B cell (primary cell): Measurements from ENCODE around the gene EMP2. TPM values are rescaled to one million over a fixed set of nuclear protein-coding genes. Genes with fewer than 3 reads are reported as not detected.

Experiments
- ATAC-seq: fragments of 200-7000 bp; cut with Tn5 transposase; one replicate; pipeline ENCODE4 v1.10.0; 2021; ENCODE audit warnings: low read depth, mild to moderate bottlenecking, moderate number of reproducible peaks, moderate library complexity
- CTCF ChIA-PET: fragments of 350-600 bp; sonication (Branson Sonifier 250); formaldehyde crosslinking; loops from one replicate; lab custom pipeline; 2021; ENCODE audit warnings: antibody characterized with exemption, inconsistent platforms; lab: Charles Lee
- POLR2A ChIA-PET: fragments of 350-600 bp; sonication (Branson Sonifier 250); formaldehyde crosslinking; loops from one replicate; lab custom pipeline; 2021; ENCODE audit warnings: antibody characterized with exemption; lab: Charles Lee
- DNase-seq: peaks from one replicate; pipeline ENCODE4 v3.0.0; 2013
- H2AFZ ChIP-seq: 2 replicates; pipeline ENCODE4 v1.6.1; 2012; ENCODE audit warnings: mild to moderate bottlenecking, low read depth, low read length; ENCODE audit not compliant: insufficient read depth, poor library complexity, severe bottlenecking
- H3K27ac ChIP-seq, 2 donors: 1 replicate in 1 of 2; 2 replicates in 1 of 2; pipeline ENCODE4 v1.5.1; 2012 to 2013; ENCODE audit warnings: low read length in 2 of 2, mild to moderate bottlenecking in 2 of 2, moderate library complexity in 1 of 2
- H3K27me3 ChIP-seq, 4 experiments: fragments of 200-600 bp in 1 of 4; sonication (generic) in 1 of 4; replicated peaks in 1 of 4; 1 replicate in 2 of 4; 2 replicates in 2 of 4; pipeline versions ENCODE4 v1.6.1 to v1.7.0; 2013 to 2016; ENCODE audit warnings: low read length in 3 of 4, mild to moderate bottlenecking in 2 of 4, mixed read lengths in 1 of 4, moderate library complexity in 1 of 4; ENCODE audit not compliant: insufficient read depth in 4 of 4, control insufficient read depth in 3 of 4; ENCODE audit errors: control extremely low read depth in 1 of 4
- H3K36me3 ChIP-seq, 2 experiments: replicated peaks in 1 of 2; 1 replicate in 1 of 2; 2 replicates in 1 of 2; pipeline versions ENCODE4 v1.6.1 to v1.7.1; 2013; ENCODE audit warnings: low read length in 1 of 2; ENCODE audit not compliant: insufficient read depth in 2 of 2, control insufficient read depth in 1 of 2; ENCODE audit errors: control extremely low read depth in 1 of 2, extremely low read depth in 1 of 2
- H3K4me1 ChIP-seq, 2 donors: fragments of 200-600 bp in 1 of 2; sonication (generic) in 1 of 2; 1 replicate in 1 of 2; 2 replicates in 1 of 2; pipeline versions ENCODE4 v1.5.1 to v1.6.1; 2013 to 2017; ENCODE audit warnings: low read length in 2 of 2; ENCODE audit not compliant: control insufficient read depth in 2 of 2, insufficient read depth in 2 of 2
- H3K4me2 ChIP-seq: replicated peaks from 2 replicates; pipeline ENCODE3; 2012; ENCODE audit warnings: mild to moderate bottlenecking, low read depth, low read length; ENCODE audit not compliant: poor library complexity, severe bottlenecking
- H3K4me3 ChIP-seq, 5 experiments: fragments of 200-600 bp in 1 of 5; sonication (generic) in 1 of 5; 1 replicate in 3 of 5; 2 replicates in 2 of 5; pipeline versions ENCODE4 v1.5.1 to v1.7.0; 2011 to 2016; ENCODE audit warnings: low read length in 4 of 5, mild to moderate bottlenecking in 4 of 5, low read depth in 2 of 5, control low read depth in 1 of 5, moderate library complexity in 1 of 5; ENCODE audit not compliant: insufficient read depth in 1 of 5; ENCODE audit errors: control extremely low read depth in 1 of 5, extremely low read depth in 1 of 5
- H3K79me2 ChIP-seq: fragments of 200-600 bp; sonication (generic); one replicate; pipeline ENCODE4 v1.6.0; 2016; ENCODE audit warnings: low read length; ENCODE audit not compliant: control insufficient read depth, insufficient read depth
- H3K9ac ChIP-seq: fragments of 200-600 bp; sonication (generic); 2 replicates; pipeline ENCODE4 v1.6.1; 2017; ENCODE audit warnings: mild to moderate bottlenecking, low read length, moderate library complexity
- H3K9me3 ChIP-seq, 3 donors: one replicate each; pipeline versions ENCODE4 v1.6.1 to v1.7.1; 2013; ENCODE audit warnings: low read length in 2 of 3; ENCODE audit not compliant: control insufficient read depth in 2 of 3, insufficient read depth in 1 of 3; ENCODE audit errors: control extremely low read depth in 1 of 3
- H4K20me1 ChIP-seq: 2 replicates; pipeline ENCODE4 v1.6.0; 2012; ENCODE audit warnings: mild to moderate bottlenecking, low read length; ENCODE audit not compliant: insufficient read depth, control insufficient read depth, poor library complexity, severe bottlenecking
- H3K27ac Mint-ChIP-seq: one replicate; pipeline ENCODE4 v1.8.0; 2021; ENCODE audit warnings: mixed read lengths
- H3K27me3 Mint-ChIP-seq: one replicate; pipeline ENCODE4 v1.8.0; 2021; ENCODE audit warnings: mixed read lengths
- H3K4me1 Mint-ChIP-seq: one replicate; pipeline ENCODE4 v1.8.0; 2021; ENCODE audit warnings: mixed read lengths
- H3K4me3 Mint-ChIP-seq: one replicate; pipeline ENCODE4 v1.8.0; 2021; ENCODE audit warnings: mixed read lengths
- H3K9me3 Mint-ChIP-seq: one replicate; pipeline ENCODE4 v1.8.0; 2022; ENCODE audit warnings: mixed read lengths; ENCODE audit not compliant: insufficient read depth
- CTCF ChIP-seq: fragments of 200-600 bp; IDR thresholded peaks from one replicate; pipeline ENCODE4 v1.8.0; 2022; ENCODE audit warnings: antibody characterized with exemption, mild to moderate bottlenecking
- EZH2 ChIP-seq: IDR thresholded peaks from 2 replicates; pipeline ENCODE4 v1.6.1; 2012; ENCODE audit warnings: borderline replicate concordance, low read depth, mild to moderate bottlenecking, moderate library complexity, low read length; ENCODE audit not compliant: insufficient read depth, poor library complexity, severe bottlenecking
- WGBS: methylation state at CpG from one replicate; pipeline ENCODE4 v1.1.5; 2013; ENCODE audit warnings: missing lambda C conversion rate; ENCODE audit not compliant: insufficient coverage; 5-methylcytosine and 5-hydroxymethylcytosine counted together
- intact Hi-C: fragments of 100-400 bp; cut with micrococcal nuclease; formaldehyde crosslinking; loops from one replicate; pipeline ENCODE4 v1.10.0; 2022
- polyA plus RNA-seq: library from polyadenylated mRNA; depleted of rRNA; stranded (reverse); fragments of >200 nt; gene quantifications from 2 replicates; pipeline ENCODE4 v1.2.3, GENCODE V29; 2012
- total RNA-seq, 2 donors: library from RNA; stranded (reverse); fragments of 120-200 nt in 1 of 2; gene quantifications; 1 replicate in 1 of 2; 2 replicates in 1 of 2; pipeline versions ENCODE4 v1.2.3 to v1.2.4, GENCODE V29; 2013 to 2022

Gene EMP2
- total and polyA plus RNA-seq, 2 donors (not counting 1 experiment from before 2014, with no cell fraction given): 0.01 TPM; not detected in 1

- ChIA-PET POLR2A (no interaction called here), CTCF (interaction anchor here (0.7 kb wide), 1 partner anchor 14 kb away, joined by 3 read pairs; no protein-coding TSS in a partner anchor)
- H3K4me2 ChIP-seq: no peak overlapping the region
- peaks cover 0 to 5% (median 0%) of the 10 kb centered on the region in 3 donors for H3K9me3 ChIP-seq
- no peak for TF ChIP-seq EZH2
- no peak for TF ChIP-seq CTCF
- H3K4me3 ChIP-seq: no peak overlapping the region
- peaks cover 14 to 20% of the 10 kb centered on the region in 2 donors for H3K4me1 ChIP-seq
- no peak overlapping the region for H3K9ac ChIP-seq
- H3K79me2 ChIP-seq: no peaks in the 10 kb centered on the region
- H3K27me3 ChIP-seq: peaks cover 0 to 57% (median 24%) of the 10 kb centered on the region in 4 experiments
- WGBS: 100% methylated on average over 1 of the region's 4 CpGs
- intact Hi-C loops: no loop called here
- peaks cover 71% of the 10 kb centered on the region for H3K27me3 Mint-ChIP-seq
- H3K36me3 ChIP-seq: no peaks in the 10 kb centered on the region
- H2AFZ ChIP-seq: no peak overlapping the region
- no peak overlapping the region for H3K4me3 Mint-ChIP-seq
- H3K9me3 Mint-ChIP-seq: no peaks in the 10 kb centered on the region
- peaks cover 7% of the 10 kb centered on the region for H3K4me1 Mint-ChIP-seq
- no peak for ATAC-seq
- no peak for DNase-seq
- H3K27ac Mint-ChIP-seq: no peak overlapping the region
- no peaks in the 10 kb centered on the region for H4K20me1 ChIP-seq
- no peak overlapping the region for H3K27ac ChIP-seq
These were observed 2.9 kb upstream of the EMP2 start for GRCh38 chr16:10583269-10583668.

GRCh38 chr16:10581507-10581906 is 1.1 kb upstream of the EMP2 start:
- Histone ChIP-seq H3K4me1 (peaks cover 14 to 20% of the 10 kb centered on the region in 2 donors), H3K4me3 (no peak overlapping the region), H3K4me2 (no peak overlapping the region), H4K20me1 (no peaks in the 10 kb centered on the region), H3K79me2 (no peaks in the 10 kb centered on the region), H3K36me3 (no peaks in the 10 kb centered on the region), H3K9ac (no peak overlapping the region), H3K27me3 (peaks cover 0 to 48% (median 24%) of the 10 kb centered on the region in 4 experiments), H3K27ac (no peak overlapping the region), H3K9me3 (peaks cover 0 to 5% (median 0%) of the 10 kb centered on the region in 3 donors), H2AFZ (no peak overlapping the region)
- ChIA-PET CTCF (no interaction called here), POLR2A (no interaction called here)
- no peaks in the 10 kb centered on the region for H3K9me3 Mint-ChIP-seq
- H3K4me1 Mint-ChIP-seq: peaks cover 7% of the 10 kb centered on the region
- no CpG with 5 or more reads among the region's 2 CpGs for WGBS
- H3K27me3 Mint-ChIP-seq: peaks cover 65% of the 10 kb centered on the region
- no peak for ATAC-seq
- intact Hi-C loops: no loop called here
- TF ChIP-seq CTCF (no peak), EZH2 (no peak)
- H3K4me3 Mint-ChIP-seq: peak overlapping the region; percentile 80
- no peak overlapping the region for H3K27ac Mint-ChIP-seq
- DNase-seq: no peak
